HG03558 (cell line): ENCODE results near the gene ANO2.

Source experiments
- ATAC-seq: cut with Tn5 transposase; IDR thresholded peaks from one replicate; pipeline ENCODE4 v1.9.1; 2021; ENCODE audit warnings: moderate number of reproducible peaks; ENCODE audit not compliant: unreplicated experiment; ENCODE audit errors: extremely low read depth

Gene ANO2

GRCh38 chr12:5534426-5535199 is 410.4 kb downstream of the ANO2 start:
- no peak for ATAC-seq

DNA sequence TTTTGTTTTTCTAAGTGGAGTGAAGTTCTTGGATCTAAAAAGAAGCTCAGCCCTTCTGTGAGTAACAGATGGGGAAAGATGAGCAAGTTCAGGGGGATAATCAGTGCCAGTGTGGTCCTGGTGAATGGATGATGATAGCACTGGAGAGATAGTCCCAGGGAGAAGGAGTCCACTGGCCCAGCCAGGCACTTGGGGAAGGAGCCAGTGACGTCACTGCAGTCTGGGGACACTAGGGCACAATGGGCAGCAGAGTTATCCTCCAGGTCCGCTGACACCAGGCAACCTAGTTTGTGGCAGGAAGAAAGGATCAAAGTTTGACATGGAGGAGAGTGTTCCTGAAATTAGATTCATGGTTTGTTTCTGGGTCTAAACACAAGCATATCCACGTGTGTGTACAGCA is 411.7 kb downstream of the ANO2 start:
- no peak for ATAC-seq

- ATAC-seq, result no peak
Measured at GRCh38 chr12:5525783-5526367, 419.2 kb downstream of the ANO2 start.

DNA sequence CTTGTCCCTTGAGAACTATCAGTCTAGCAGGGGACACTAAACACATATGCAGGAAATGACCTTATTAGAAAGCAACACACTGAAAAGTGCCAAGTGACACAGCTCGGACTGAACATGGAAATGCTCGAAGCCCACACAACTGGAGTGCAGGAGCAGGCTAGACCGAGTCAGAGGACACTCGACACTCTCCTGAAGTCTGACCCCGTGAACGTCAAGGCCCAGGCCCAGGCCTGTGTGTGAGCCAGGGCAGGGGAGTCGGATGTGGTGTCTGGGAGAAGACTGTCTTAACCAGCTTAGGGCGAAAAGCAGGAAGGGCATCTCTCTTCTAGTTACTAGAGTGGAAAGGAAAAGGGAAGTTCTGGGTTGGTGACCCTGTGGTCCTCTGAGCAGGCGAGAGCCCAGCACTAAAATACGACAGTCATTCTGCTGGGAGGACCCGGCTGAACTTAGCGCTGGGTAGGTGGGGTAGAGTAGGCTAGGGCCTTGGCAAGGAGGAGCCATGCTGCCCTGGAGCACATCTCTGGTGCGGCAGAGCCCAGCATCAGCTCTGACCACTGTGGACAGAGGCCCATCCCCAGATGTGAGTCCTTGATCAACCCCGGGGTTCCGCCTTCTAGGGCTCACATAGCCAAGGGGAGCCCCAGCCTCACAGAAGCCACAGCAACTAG is 420.2 kb downstream of the ANO2 start:
- no peak for ATAC-seq

DNA sequence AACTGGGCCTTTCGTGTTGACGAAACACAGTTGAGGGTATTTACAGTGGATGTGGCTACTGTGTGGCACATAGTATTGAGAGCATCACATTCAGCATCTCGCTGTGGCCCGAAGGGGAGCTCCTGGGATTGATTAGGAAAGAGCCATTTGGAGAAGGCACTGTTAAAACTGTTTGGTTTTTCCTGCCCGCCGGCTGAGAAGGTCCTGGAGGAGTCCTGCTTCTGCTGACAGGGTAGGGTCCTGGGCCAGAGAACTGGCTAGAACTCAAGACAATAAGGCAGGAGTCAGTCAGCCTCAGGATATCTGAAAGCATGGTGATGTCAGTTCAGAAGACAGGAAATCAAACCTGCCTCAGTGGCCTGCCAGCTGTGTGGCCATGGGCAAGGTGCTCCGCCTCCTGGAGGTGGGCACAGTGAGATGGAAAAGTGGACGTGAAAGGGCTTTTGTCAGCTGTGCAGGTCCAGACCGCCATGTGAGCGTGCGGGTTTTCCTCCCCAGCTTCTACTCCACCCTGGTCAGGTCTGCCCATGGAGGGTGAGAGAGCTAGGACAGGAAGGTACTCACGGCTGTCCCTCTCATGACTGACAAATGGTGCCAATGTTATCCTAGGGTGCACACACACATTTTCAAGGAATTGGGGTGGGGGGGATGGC is 420.8 kb downstream of the ANO2 start:
- ATAC-seq, result no peak

DNA sequence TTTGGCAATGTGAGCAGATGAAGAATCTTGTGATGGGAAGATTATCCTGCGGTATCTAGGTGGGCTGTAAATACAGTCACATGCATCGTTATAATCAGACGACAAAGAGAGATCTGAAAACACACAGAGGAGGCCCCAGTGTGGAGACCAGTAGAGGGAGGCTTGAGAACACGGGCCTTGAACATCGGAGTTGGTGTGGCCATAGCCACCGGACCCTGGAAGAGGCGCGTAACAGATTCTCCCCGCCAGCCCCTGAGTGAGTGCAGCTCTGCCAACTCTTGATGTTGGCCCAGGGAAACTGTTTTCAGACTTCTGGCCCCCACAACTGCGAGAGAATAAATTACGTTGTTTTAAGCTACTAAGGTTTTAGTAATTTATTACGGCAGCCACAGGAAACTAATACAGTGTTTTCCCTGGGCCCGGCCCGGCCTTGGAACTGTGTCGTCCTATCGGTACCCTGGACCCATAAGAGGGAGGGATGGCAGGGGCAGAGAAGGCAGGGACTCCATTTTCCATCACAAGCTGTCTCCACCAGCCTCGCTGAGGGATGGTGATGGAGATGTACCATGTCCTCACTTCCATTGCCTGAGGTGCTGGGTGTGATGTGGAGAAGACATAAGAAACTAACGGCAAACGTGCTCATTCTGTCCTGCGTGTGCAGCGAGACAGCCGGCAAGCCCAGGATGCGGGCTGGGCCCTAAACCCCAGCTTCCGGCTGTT is 421.5 kb downstream of the ANO2 start:
- no peak for ATAC-seq

DNA sequence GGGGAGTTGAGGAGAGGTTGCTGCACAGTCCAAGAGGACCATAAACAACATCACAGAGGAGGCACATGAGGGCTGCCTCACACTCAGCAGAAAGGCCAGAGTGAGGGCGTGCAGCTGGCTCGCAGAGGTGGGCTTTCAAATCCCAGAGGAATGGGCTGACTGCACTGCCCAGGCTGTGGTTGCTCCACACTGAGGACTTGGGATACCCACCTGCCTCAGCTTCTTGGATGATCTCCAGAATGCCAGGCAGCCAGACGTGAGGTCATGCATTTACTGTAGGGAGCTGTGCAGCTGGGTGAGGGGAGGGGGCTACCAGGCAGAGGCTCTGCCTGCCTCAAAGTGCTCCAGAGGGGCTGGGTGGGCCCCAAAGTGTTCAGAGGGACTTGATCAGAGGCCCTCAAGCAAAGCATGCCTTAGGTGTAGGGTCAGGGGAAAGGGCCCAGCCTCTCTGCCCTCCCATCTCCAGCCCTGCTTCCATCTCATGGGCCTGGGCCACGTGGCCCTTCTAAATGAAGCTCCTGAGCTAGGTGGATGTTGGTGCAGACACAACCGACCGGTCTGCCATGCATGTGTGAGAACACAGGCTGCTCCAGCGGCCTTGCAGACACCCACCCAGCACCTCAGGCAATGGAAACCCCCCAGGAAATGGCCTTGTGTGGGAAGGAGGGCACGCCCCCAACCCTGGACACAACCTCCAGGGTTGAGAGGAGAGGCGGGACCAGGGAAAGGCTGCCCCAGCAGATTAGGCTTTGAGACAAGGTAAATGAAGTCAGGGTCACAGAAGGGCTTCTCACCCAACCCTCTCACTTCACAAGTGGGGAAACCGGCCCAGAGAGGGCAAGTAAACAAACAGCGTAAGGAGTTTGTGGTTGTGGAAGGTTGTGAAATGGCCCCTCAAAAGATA is 422.4 kb downstream of the ANO2 start:
- no peak for ATAC-seq

- ATAC-seq, result no peak
Measured at GRCh38 chr12:5521456-5522325, 423.4 kb downstream of the ANO2 start.

GRCh38 chr12:5520831-5521230 is 424.2 kb downstream of the ANO2 start:
- ATAC-seq, result no peak

GRCh38 chr12:5520037-5520436 is 425.0 kb downstream of the ANO2 start:
- ATAC-seq, result no peak

- no peak for ATAC-seq
Measured at GRCh38 chr12:5518584-5519365, 426.3 kb downstream of the ANO2 start.

DNA sequence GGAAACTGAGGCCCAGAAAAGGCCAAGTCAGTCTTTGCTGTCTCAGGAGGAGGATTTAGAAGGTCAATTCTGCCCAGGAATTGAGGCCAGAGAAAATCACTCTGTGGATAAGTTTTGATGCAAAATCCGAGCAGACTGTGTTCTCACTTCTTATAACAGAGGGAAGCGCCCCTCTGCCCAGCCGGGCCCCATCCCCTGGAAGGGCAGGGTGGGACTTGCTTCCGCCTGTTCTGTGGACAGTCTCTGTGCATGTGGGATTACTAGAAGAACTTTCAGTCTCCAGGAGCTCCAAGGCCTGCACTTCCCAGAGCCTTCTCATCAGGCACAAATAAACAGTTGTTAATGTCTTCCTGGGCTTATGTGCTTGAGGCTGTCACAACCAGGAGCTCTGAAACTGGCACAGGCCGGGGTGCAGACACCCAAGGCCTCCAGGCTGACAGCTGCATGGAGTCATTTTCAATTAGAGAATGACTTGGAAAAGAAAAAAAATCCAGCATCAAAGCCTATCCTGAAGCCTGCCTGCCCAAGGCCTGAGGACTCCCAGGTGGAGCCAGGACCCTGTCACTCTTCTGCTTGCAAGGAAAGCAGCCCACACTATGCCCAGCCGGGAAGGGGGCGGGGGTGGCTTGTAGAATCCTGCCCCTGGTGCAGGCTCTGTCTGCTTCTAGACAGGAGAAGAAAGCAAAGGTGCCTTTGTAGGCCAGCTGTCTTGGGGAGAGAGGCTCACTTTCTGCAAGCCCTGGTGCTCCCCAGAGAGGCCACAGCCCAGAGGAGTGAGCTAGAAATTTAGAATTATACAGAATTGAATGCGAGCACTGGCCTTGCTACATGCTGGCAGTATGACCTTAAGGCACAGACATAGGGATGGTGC is 428.5 kb downstream of the ANO2 start:
- ATAC-seq, result no peak

GRCh38 chr12:5515458-5515857 is 429.6 kb downstream of the ANO2 start:
- ATAC-seq, result no peak

- ATAC-seq, result no peak
Measured at GRCh38 chr12:5514545-5514944, 430.5 kb downstream of the ANO2 start.

GRCh38 chr12:5514016-5514415 is 431.0 kb downstream of the ANO2 start:
- no peak for ATAC-seq

DNA sequence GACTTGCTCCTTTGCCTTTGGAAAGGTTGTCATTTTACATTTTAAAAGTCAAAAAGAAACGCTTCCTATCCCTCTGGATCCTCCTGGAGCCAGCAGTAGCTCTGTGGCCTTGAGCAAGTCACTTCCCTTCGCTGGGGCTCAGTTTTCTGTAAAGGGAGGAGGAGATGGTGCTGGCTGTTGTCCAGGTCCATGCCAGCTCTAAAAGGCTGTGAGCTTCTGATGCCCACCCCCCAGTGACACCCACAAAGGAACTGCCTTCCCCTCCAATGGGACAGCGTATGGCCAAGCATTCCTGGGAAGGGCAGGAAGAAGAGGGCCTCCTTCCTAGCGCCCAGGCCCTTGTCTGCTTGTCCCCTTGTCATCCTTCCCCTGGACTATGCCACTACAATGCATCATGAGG is 431.7 kb downstream of the ANO2 start:
- no peak for ATAC-seq
